ENCODE measurements around the gene HOXB5.

Gene HOXB5

DNA sequence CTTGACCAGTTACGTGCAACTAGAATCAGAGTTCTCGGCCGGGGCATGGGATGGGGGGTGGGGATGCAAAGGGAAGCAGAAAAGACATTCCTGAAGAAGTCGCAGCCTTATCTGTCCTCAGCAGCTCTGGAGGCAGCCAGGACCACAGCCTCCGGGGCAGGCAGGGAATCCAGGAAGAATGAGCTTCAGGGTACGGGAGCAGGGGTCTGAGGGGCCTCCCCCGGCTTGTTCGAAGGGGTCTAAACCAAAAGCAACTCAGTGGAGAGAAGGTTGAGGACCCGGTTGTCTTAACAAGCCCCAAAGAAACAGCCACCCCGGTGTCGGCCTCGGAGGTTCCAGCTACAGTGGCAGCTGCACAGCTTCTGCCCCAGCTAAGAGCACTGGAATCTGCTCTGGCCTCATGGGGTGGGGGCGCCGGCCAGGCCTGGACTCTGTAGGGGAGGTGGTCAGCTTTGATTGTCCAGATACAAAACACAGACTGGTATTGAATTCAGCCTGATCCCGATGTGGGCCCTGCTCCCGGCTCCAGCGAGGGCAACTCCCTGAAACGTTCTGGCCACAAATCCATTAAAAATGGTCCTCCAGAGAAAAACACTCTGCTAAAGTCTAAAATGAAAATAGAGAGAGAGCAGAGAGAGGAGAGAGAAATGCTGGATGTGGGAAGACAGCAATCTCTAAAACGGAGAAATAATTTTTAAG is 23.1 kb downstream of the HOXB5 start:
- no peak for DNase-seq

DNA sequence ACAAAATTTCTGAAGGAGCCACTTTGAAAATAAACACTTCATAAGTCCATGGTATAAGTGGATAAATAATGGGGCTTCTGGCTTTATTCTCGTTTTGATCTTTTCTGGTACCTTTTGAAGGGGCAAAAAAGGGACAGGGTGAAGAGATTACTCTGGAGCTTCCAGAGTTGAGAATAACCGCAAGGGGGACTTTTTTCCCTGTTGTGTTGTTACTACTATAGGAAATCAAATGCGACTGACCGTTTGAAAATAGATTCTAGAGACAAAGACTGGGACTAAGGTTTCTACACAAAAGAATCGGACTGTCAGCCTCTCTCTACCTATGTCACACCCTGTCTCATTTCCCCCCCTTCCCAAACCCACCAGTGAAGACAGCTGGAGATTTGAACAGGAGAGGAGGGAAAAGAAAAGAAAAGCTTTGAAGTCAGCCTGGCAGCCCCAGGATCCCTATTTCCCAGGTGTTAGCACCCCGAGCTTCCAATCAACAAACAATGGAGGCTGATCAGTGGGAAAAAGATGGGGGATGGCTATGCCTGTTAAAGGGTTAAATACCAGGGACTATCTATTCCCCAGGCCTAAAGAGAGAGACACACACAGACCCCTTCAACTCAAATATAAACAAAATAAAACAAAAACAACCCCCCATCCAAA is 23.8 kb downstream of the HOXB5 start:
- no peak for DNase-seq

DNA sequence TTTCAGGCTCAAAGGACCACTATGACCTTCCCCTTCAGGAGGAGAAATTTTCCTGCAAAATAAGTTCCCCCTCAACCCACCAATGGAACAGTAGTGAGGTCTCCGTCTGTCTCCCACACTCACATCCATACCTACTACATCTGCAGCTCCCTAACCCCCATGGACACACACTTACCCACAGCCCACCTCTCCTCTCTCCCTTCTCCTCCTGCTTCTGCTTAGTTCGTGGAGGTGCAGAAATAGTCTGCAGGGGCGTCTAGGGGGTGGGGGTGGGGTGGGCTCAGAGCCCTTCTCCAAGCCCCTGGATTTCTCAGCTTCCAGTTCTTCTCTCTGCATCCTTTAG is 24.4 kb downstream of the HOXB5 start:
- no peak for DNase-seq

DNA sequence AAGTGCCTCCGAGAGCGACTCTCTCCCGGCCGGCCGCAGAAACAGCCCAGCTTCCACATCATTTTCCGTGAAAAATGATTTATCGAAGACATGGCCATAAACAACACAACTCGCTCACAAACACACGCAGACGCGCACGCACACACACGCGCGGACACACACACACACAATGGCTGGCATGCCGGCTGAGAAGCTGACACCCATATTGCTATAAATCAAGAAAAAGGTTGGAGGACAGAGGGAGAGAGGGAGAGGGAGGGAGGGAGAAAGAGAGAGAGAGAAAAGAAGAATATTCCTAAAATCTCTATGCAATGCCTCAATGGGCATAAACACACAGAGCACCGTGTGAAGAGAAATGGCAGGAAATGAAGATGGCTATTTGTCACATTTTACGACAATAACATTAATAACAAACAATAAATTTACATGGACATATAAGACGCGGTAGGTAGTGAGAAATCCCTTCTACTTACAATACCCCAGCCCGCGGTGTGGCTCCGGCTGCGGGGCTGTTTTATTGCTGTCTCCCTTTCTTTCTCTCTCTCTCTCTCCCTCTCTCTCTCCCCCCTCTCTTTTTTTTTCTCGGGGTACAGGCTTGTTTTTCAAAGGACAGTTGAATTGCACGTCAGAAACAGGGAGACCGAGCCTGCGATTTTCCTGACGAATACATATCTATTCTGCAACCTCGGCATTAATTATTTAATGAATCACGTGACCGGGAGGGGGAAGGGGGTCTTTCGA is 24.9 kb downstream of the HOXB5 start:
- no peak for DNase-seq

DNA sequence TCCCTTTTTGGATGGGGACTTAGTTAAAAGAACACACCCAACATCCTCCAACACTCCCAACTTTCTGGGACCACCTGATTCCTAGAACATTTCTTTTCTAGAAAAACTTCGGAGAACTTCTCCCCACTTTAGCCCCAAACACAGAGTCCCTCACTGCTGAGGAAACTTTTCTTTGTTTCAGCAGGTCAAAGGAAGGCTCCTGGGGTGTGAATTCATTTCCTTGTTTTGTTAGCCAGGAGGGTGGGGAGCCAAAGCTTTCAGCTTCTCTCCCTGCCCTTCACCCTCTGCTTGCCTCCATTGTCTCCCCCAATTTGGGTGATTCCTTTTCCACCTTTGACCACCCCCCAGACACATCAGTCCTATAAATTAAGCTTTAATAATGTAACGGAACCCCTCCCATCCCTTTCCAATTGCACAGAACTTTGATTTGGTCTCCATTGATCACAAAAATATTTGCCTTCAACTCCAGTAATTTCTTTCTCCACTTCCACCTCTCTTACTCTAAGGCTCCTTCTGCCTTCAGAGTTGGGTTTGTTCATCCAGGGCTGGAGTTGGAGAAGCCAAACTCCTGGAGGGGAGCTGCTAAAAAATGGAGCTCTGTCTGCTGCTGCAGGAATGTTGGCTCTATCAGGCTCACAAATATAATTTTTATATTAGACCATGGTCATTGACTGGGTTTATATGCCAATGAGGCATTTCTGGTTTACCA is 25.8 kb downstream of the HOXB5 start:
- no peak for DNase-seq

DNA sequence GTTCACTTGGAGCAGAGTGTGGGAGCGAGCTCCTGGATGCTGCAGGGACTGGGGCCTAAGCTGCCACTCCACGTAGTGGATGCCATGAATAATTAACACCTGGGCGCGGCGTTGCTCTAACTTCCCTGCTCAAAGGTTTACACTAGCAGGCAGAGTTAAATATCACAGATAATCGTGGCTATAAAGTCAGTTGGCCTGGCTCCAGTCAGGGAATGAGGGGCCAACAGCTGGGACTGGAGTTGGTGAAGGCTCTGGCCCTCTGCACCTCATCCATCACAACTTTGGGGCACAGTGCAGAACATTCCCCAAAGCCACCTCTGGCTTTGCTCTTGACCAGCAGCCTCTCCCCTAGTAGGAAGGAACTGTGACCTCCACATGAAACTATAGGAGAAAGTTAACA is 26.4 kb downstream of the HOXB5 start:
- DNase-seq = no peak

DNA sequence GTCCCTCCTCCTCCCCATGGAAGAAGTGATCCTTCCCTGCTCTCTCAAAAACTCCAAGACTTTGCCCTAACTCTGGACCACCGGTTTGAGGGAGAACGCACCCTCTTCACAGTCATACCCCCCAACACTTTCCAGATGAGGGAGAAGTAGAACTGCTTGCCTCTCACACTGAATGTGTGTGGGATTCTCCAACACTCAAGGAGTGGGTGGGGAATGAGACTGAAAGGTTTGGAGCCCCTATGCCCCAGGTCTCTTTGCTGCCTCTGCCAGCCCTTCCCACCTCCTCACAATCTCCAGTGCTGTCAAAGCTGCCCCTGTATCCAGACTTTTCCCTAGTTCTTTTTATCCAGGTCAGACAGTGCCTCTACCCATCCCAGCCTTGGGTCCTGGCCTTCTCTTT is 26.9 kb downstream of the HOXB5 start:
- no peak for DNase-seq

DNA sequence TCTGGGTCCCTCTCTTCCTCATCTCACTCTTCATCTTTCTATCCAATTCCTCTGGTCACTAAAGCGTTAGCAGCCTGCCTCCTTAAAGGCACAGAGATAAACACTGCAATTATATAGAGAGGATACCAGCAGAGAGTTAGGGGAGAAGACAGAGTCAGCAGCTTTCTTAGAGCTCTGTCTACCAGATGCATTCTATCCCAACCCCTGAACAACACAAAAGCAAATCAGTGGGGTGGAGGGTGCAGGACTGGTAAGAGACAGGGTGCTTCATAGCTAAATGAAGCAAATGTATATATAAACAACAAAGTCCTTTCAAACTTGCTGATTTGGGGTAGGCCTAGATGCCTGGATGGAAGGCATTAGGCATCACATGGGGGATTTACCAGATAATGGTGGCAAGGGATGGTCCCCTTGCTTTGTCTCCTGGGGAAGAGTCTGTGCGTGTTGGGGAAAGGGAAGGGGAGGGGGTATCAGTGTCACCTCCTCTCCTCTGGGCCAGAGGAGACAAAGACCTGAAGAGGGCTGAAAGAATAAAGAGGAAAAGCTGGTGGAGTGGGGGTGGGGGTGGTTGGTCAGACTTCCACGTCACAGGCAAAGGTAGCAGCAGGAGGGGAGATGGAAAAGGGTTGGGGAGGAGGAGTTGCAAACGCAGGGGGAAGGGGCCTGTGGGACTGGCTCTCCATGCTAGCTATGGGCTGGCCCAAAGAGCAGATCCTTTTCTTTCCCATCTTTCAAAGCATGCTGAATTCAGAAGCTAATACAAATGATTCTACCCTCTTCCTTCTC is 27.5 kb downstream of the HOXB5 start:
- no peak for DNase-seq

DNA sequence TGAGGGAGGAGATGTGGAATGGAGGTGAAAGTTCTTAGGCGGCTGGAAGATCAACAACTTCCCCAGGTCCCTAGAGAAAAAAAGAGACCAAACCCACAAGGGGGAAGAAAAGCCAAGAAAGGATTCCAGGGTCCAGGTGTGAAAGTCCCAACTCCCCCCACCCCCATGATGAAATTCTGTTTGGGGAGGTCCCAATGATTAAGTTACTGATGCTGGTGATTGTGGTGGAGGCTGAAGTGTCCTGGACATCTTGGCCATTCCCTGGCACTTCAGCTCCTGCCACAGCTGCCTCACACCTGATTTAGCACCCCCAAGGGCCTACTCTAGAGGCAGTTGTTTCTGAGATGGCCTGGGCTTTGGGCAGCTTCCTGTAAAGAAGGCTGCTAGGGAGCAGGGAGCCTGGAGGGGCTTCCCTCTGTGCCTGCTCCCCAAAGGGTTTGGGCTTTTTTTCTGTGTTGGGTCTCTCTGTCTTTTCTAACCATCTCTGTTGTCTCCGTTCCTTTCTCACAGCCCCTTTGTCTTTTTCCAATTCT is 28.5 kb downstream of the HOXB5 start:
- no peak for DNase-seq

DNA sequence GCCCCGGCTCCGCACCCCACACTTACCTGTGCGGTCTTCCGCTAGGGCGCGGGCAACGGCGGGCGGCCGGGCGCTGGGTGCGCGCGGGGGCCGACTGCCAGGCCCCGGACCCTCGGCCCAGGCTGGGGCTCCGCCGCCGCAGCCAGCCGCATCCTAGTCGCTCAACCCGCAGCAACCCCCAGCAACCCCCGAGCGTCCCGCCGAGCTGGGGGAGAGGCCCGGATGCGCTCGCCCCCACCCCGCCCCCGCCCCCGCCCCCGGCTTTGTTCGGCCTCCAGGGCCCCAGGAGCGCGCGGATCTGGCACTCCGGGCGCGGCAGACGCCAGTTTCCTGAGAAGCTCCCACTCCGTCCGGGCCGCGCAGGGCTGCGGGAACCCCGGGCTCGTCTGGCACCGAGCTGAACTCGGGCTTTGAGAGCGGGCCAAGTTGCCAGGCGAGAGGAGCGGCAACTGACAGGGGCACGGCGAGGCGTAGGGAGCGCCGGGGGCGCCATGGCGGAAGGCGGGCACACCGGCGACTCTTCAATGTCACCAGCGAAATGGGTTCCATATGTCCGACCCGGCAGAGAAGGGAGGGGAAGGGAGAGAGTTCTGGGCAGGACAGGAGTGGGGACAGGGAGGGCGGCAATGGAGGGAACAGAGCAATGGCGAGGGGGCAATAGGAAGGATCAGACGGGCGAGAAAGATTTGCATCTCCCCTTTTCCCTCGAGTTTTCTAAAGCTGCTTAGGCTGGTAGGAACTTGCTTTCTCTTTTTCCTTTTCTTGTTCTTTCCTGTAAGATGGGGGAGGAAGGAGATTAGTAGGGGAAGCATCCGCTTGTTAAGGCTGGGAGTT is 29.2 kb downstream of the HOXB5 start:
- no peak for DNase-seq

DNA sequence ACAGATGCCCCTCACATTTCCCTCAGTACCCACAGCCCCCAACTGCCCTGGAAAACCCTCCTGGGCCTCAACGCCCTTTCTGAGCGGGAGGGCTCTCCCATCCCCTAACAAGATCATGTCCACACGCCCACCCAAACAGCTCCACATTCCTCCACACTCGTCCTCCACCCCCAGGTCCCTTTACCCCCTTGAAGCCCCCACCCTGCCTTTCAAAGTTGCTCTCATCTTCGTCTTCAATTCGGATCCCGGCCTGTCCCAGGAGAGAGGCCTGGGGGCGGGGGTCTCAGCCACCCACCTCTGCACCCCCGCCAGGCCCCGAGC is 29.8 kb downstream of the HOXB5 start:
- DNase-seq = no peak

DNA sequence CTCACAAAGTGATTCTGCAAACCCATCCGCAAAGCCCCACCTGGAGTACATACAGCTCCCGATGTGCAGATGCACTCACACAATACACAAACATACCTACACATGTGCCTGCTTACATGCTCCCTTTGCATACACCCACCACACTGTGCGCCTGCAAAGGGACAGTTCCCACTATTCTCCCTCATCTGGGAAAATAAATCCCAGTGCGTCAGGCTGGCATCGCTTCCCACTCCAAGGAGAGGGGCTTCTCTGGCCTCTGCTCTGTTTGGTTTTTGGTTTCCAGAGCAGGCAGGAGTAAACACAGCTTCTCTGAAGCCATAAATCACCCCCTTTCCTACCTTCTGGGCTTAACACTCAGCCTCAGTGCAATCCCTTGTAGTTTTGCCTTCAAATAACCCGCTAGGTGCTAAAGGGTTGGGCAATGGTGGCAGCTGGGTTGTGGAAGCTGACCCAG is 30.2 kb downstream of the HOXB5 start:
- no peak for DNase-seq

DNA sequence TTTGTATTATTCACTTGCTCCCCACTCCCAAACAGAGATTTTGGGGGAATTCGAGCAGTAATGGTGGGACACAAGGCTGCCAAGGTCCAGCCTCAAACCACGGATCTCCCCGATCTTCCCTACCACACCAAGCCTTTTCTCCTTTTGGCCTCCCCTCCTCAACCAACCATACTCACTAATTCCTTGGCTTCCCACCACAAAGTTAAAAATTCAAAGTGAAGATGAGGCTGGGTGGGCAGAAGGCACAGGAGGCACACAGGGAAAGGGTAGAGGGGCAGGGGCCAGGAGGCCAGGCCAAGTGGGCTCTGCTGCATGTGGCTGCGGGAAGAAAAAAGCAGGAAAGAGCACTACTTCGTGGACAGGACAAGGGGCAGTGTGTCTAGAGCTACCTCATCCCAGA is 30.6 kb downstream of the HOXB5 start:
- no peak for DNase-seq

DNA sequence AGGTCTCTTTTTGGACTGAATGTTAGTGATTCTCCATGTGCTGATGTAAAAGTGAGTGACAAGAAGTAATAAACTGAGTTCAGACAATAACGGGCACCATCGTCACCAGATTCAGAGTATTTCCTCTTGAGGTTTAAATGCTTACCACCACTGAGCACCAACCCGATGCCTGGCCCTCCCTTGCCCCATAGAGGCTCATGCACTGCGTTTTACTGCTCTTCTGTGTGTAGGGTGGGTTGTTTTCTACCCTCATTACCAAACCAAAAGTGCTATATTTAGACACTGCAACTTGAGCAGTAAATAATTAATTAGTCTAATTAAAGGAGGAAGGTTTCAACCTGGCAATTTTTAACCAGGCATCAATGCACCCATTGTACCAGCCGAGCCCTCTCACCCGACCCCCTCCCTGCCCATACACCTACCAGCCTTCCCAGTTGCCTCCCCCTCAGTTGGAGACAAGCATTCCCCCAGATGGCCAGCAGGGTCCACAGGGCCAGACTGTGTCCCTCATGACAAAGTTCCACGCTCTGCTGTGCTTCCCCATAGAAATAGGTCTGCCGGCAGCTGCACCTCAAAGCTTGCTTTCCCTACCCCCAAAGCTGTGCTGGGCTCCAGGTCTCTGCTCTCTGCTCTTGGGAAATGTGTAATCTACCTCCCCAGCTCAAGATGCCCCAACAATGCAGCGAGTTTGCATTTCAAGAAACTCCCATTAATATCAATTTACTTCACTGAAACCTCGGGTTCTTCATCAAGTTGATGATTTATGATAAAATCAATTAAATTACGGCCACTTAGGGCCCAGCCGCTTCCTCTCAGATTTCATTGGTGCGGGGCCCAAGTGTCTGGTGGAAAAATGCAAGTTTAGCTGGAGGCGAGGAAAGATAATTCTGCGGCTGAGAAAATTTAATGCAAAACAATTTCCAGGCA is 31.4 kb downstream of the HOXB5 start:
- no peak for DNase-seq

DNA sequence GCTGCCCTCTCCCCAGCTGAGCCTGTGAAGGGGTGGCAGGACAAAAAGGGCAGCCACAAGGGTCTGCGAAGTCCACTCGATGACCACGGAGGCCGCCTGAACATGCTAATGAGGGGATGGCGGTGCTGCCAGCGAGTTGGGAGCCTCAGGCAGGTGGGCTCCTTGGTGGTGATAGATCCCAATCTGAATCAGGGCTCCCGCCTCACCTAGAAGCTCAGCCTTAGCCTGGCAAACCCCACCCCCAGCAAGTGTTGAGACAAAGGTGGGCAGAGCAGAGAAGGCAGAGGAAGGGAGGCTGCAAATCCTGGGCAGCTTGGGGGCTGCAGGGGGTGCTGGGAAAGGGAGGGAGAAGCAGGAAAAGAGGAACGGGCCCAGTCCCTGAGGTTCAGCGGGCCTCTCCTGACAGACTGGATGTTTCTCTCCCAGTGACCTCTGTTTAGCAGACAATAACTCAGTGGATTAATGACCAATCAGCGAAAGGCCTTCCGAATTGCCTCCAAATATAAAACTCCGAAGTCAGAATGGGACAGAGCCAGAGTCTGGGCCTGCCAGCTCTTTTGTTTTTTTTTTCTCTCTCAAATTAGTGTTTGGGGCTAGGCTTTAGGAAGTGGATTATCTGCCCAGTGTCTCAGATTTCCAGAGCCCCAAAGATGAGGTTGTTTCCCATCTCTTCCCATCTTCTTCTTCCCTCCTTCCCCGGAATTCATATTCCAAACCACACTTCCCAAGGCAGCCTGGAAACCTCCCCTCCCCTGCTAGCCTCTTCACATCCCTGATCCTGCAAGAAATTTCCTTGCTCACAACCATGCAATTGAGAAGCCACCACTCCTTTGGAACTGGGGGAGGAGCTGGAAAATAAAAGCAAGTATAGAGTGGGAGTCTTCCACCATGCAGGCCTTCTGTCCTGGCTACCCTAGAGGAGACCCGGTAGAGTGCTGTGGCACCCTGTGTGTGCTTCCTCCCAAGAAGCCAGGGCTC is 33.5 kb downstream of the HOXB5 start:
- no peak for DNase-seq

DNA sequence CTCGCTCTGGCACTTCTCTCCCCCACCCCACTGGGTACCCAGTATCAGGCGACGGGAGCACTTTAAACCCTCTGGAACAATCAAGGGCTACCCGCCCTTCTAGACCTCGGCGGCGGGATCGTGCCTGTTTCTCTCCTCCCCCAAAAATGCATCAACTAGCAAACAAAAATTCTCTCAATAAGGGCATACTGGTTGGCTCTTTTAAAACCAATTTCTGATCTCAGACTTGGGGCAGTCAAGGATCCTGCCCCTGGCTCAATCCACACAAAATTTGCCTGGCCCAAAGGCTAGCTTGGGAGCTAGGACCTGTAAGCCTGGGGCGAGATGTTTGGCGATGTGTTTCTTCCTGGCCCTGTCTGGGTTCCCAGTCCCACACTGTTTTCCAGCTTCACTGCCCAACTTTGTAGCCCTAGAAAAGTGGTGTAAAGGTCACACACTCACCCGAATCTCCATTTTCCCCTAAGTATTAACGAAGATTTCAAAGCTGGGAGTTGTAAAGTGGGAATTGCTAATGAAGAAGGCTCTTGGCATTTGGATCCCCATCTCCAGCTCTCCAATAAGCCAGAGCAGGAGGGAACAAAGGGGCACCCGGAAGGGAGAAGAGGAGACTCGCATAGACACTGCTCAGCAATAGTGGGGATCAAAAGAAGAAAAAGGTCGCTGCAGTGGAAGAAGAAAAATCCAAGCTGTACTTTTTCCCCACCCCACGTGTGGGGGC is 34.3 kb downstream of the HOXB5 start:
- no peak for DNase-seq

DNA sequence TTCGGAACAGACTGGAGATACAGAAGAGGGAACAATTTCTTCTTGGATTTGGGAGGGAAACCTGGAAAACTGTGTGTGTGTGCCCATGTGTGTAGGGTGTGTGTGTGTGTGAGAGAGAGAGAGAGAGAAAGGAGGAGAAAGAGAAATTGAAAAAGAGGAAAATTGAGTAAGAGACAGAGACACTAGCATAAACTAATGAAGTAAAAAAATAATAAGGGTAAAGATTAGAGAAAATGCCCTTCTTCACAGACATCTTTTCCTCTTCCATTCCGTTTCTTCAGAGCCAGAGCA is 34.8 kb downstream of the HOXB5 start:
- DNase-seq = no peak

DNA sequence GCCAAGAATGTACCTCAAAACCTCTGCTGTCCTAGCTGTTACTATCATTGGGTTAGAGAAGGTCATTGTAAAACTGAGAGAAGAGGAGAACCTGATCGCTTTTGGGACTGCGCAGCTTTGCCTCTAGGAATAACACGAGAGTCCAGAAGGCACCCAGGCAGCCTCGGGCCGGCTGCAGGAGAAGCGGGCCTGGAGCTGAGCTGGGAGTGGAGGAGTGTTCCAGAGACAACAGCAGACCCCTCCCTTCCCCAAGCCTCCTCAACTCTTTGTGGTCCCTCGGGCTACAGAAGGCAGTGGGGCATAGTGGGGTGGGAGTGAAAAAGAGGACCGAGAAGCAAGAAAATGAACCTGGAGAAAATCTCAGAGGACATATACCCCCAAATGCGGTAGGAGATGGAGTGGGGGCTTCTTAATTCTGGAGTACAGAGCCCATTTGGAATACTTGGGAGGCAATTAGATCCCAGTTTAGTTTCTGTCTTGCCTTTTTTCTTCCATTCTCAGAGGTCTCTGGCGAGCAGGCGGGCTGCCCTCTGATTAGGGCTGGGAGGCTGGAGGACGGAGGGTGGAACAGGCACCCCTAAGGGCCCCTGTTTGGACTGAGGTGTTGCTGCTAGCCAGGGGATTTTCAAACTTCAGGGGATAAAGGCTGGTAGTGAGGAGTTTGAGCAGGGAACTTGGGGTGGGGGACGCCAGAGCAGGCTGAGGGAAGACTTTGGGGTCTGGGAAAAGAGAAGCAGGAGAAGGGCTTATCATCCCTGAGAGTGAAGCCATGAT is 35.3 kb downstream of the HOXB5 start:
- no peak for DNase-seq

All from activated gamma-delta T cell treated with Interleukin-2 at 50 U/mL for 16 hours (primary cell).